Colonic mucosa (tissue), 4 donors: ENCODE results near the gene TES. TPM values are rescaled to one million over a fixed set of nuclear protein-coding genes. Genes with fewer than 3 reads are reported as not detected.
A peak's percentile ranks its signal among the peaks of the same experiment; 100 is the strongest.

Experiments used
- DNase-seq: peaks from one replicate; pipeline ENCODE4 v3.0.0-alpha.2; 2020
- H3K27ac ChIP-seq: fragments of 200-600 bp; one replicate; pipeline ENCODE4 v1.8.0; 2021
- H3K27me3 ChIP-seq: fragments of 200-600 bp; one replicate; pipeline ENCODE4 v1.8.0; 2021
- H3K36me3 ChIP-seq: fragments of 200-600 bp; one replicate; pipeline ENCODE4 v1.8.0; 2021
- H3K4me1 ChIP-seq: fragments of 200-600 bp; one replicate; pipeline ENCODE4 v1.8.0; 2021; ENCODE audit warnings: mild to moderate bottlenecking
- H3K4me3 ChIP-seq: fragments of 200-600 bp; one replicate; pipeline ENCODE4 v1.8.0; 2021
- H3K9ac ChIP-seq, 2 donors: one replicate each; pipeline ENCODE4 v1.7.0; 2013; ENCODE audit warnings: control low read depth in 2 of 2, low read depth in 2 of 2, low read length in 2 of 2
- H3K9me3 ChIP-seq: fragments of 200-600 bp; one replicate; pipeline ENCODE4 v1.8.0; 2021
- intact Hi-C: fragments of 100-400 bp; cut with DNase I; formaldehyde crosslinking; loops from one replicate; pipeline ENCODE4 v1.14.1; 2022
- total RNA-seq, 2 donors: library from RNA; stranded (reverse); fragmentation: NEBNext Ultra II Directional in 1 of 2; extraction: Animal tissue kit (Norgen Biotek cat#: 25700) in 1 of 2; gene quantifications; one replicate each; pipeline ENCODE4 v1.2.1, GENCODE V29; 2021
- TF ChIP-seq, protein P1 (sequence below): fragments of 200-600 bp; IDR thresholded peaks from one replicate; pipeline ENCODE4 v1.8.0; 2022; ENCODE audit warnings: antibody characterized with exemption, mild to moderate bottlenecking
- donor health status: healthy.
- donor health status: DM: no; HTN: no; CAD: no.
- donor health status: DM: no; HTN: no; CAD: no.

Gene TES
- total RNA-seq, 2 donors from 2014 or later, result 75.1 to 142 TPM

DNA sequence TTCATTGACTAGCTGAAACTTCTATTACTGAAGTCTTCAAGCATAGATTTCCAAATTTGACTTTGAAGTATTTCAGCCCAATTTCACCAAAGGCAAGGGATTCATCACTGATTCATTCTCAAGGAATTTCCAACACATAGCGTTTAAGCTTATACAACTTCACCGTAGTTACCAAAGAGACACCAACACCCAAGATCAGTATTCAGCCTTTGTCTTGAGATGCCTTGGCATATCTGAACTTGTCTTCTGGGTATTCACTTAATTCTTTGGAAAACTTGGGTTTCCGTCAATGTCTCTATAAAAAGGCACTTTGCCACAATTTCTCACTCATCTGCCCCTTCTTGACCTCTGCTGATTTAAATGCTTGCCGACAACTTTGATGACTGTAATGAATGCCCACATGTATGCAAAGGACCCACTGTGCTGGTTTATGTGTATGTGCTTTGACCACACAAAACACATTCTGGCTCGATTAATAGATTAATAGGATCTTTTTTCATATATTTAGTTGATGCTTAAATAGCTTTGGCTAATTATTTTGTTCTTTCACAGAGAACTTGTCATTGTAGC is 49.6 kb downstream of the TES start:
- intact Hi-C loops, result loop anchor here (2.0 to 10.0 kb wide), 4 partner anchors 85 to 329 kb away; partner anchors contain the start of gene CAV1
- TF ChIP-seq, protein P1, sequence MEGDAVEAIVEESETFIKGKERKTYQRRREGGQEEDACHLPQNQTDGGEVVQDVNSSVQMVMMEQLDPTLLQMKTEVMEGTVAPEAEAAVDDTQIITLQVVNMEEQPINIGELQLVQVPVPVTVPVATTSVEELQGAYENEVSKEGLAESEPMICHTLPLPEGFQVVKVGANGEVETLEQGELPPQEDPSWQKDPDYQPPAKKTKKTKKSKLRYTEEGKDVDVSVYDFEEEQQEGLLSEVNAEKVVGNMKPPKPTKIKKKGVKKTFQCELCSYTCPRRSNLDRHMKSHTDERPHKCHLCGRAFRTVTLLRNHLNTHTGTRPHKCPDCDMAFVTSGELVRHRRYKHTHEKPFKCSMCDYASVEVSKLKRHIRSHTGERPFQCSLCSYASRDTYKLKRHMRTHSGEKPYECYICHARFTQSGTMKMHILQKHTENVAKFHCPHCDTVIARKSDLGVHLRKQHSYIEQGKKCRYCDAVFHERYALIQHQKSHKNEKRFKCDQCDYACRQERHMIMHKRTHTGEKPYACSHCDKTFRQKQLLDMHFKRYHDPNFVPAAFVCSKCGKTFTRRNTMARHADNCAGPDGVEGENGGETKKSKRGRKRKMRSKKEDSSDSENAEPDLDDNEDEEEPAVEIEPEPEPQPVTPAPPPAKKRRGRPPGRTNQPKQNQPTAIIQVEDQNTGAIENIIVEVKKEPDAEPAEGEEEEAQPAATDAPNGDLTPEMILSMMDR, result no peak
- Histone ChIP-seq H3K27ac (no peak overlapping the region), H3K4me1 (no peaks in the 10 kb centered on the region), H3K36me3 (no peaks in the 10 kb centered on the region), H3K9ac (no peak overlapping the region), H3K4me3 (no peak overlapping the region), H3K9me3 (no peaks in the 10 kb centered on the region), H3K27me3 (no peaks in the 10 kb centered on the region)
- no peak for DNase-seq

DNA sequence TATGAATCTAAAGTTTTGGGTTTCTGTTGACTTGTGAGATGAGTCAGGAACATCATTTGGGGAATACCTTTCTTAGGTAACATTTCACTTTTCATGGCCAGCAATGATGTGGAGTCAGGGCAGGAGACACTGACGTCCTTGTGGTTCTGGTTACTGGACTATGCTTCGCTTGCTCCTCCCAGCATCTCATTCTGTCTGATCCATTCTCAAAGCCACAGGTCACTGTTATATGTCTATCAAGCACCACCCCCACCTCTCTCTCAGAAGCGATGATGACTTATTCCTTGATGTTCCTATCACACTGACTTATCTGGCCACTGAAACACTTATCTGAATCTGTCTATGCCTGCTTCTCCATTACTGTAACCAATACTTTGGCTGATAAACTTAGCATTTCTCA is 51.6 kb downstream of the TES start:
- Histone ChIP-seq H3K9me3 (no peaks in the 10 kb centered on the region), H3K4me1 (no peaks in the 10 kb centered on the region), H3K36me3 (no peaks in the 10 kb centered on the region), H3K27ac (no peak overlapping the region), H3K27me3 (no peaks in the 10 kb centered on the region), H3K4me3 (no peak overlapping the region), H3K9ac (no peak overlapping the region)
- intact Hi-C loops, result loop anchor here (5.0 to 10.0 kb wide), 3 partner anchors 83 to 265 kb away; partner anchors contain the start of gene CAV1
- TF ChIP-seq, protein P1, result no peak
- no peak for DNase-seq

DNA sequence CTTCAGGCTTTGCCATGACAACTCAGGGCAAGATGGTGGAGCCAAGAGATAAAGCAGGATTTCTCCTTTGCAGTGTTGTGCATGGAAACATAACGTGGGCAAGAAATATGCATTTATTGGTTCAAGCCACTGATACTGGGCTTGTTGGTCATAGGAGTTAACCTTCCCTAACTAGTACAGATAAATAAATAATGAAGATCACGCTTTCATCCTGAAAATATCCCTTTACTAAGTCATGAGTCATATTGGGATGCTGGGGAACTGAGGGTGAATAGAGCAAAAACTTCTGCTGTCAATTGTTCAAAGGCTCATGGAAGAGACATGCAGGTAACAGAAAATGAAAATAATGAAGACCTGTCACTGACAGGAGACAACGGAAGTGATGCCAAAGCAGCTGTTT is 55.5 kb downstream of the TES start:
- Histone ChIP-seq H3K36me3 (no peaks in the 10 kb centered on the region), H3K4me1 (no peaks in the 10 kb centered on the region), H3K9ac (no peak overlapping the region), H3K27me3 (no peaks in the 10 kb centered on the region), H3K27ac (no peak overlapping the region), H3K9me3 (no peaks in the 10 kb centered on the region), H3K4me3 (no peak overlapping the region)
- intact Hi-C loops, result loop anchor here (10.0 kb wide), 2 partner anchors 79 to 169 kb away; no protein-coding TSS in a partner anchor
- TF ChIP-seq, protein P1, result no peak
- no peak for DNase-seq

DNA sequence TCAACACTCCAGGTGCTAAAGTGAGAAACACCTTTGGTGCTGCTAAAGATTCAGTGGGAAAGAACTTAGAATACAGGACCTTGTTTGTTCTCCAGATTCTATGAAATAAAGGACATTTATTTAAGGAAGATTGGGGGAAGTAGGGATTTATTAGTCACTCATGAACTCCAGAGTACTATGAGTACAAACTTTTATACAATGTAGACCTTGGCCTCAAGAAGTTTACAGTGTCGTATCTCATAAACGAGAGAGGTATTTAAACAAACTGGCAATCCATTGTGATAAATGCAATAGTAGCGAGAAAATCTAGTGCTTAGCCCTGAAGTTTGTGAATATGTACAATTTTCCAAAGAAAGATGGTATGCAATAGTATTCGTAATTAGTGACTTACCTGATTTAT is 59.1 kb downstream of the TES start:
- no peaks in the 10 kb centered on the region for H3K4me1 ChIP-seq
- no peaks in the 10 kb centered on the region for H3K36me3 ChIP-seq
- no peaks in the 10 kb centered on the region for H3K27me3 ChIP-seq
- no peaks in the 10 kb centered on the region for H3K9me3 ChIP-seq
- peak overlapping the region; percentile 3 for H3K27ac ChIP-seq
- no peak overlapping the region for H3K4me3 ChIP-seq
- DNase-seq, result no peak
- intact Hi-C loops, result loop anchor here (10.0 kb wide), 2 partner anchors 75 to 165 kb away; no protein-coding TSS in a partner anchor
- no peak overlapping the region for H3K9ac ChIP-seq
- TF ChIP-seq, protein P1, result no peak

DNA sequence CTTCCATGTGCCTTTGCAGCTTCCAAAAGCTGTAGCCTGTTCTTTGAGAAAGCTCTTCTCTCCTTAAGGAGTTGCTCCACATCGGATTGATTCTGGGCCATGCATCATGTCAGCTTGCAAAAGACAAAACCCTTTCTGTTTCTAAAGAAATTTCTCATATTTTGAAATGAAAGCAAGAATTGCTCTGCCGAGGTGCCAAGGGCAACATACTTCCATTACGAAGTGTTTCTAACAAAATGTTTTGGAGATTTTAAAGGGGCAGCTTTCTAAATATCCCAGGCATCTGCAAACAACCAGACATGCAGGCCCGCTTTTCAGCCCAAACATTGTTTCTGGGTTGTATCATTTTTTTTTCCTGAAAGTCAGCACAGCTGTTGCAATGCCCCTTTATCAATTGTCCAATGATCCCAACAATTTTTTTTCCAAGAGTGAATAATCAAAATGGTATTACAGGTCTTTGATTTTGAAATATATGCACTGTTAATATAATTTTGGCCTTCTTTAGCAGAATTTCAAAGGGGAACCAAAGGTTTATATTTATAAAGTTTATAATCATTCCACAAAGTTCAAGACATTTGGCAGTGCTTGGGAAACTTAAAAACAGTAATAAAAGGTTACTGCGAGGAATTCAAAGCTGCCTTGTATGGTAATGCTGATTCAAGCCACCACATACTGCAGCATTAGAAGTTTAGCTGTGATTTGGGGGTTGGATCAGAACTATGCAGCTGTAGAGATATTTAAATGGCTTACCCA is 61.0 kb downstream of the TES start:
- no peaks in the 10 kb centered on the region for H3K4me1 ChIP-seq
- intact Hi-C loops, result no loop called here

More for the DNA sequence above, 61.0 kb downstream of the TES start:
- no peak for DNase-seq
- H3K27ac ChIP-seq, result peak overlapping the region; percentile 54
- TF ChIP-seq, protein P1, result no peak
- no peak overlapping the region for H3K9ac ChIP-seq
- no peaks in the 10 kb centered on the region for H3K36me3 ChIP-seq
- no peak overlapping the region for H3K4me3 ChIP-seq
- no peaks in the 10 kb centered on the region for H3K27me3 ChIP-seq
- H3K9me3 ChIP-seq, result no peaks in the 10 kb centered on the region
